CD4-positive, alpha-beta T cell treated with Interleukin-4 for 1 hour (primary cell): ENCODE data around the gene GXYLT2.
"Not testable (repeated sequence)": the region's sequence is repeated elsewhere in the genome, so short reads cannot be mapped to it uniquely, and the experiment has no call there.

Experiments
- DNase-seq, 2 donors: peaks; one replicate each; pipeline ENCODE4 v3.0.0-alpha.2; 2020 to 2022

The GXYLT2 gene

DNA sequence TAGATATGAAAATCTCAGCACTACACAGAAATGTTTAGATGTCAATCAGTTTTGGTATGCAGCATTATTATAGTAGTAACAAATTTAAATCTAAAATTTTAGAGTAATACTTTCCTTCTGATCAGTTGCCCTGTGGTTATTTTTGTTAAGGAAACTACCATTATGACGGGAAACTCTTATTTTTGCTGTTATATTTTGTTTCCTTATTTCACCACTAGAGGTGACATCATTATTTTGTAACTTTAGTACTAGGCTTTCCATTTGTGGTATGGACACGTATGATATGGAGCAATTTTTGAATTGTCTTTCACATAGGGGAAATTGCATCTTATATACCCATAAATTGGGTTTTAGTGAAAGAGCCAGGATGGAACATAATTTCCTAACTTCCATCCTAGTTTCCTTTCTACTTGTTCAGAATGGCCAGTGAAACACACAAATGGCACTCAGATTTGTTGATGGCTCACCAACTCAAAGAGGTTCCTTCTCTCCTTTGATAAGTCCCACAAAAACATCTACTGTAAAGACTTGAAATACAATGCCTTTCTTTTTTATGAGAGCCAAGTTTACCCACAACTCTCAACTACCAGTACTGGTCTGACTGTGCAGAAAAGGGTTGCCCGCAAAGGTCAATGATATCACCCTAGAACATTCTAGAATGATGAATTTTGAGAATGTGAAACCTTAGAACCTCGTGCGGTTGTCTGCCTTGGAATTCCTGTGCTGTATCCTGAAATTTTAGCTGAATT is 89.4 kb downstream of the GXYLT2 start:
- peak in 1 of 2 donors; percentile 33 for DNase-seq

DNA sequence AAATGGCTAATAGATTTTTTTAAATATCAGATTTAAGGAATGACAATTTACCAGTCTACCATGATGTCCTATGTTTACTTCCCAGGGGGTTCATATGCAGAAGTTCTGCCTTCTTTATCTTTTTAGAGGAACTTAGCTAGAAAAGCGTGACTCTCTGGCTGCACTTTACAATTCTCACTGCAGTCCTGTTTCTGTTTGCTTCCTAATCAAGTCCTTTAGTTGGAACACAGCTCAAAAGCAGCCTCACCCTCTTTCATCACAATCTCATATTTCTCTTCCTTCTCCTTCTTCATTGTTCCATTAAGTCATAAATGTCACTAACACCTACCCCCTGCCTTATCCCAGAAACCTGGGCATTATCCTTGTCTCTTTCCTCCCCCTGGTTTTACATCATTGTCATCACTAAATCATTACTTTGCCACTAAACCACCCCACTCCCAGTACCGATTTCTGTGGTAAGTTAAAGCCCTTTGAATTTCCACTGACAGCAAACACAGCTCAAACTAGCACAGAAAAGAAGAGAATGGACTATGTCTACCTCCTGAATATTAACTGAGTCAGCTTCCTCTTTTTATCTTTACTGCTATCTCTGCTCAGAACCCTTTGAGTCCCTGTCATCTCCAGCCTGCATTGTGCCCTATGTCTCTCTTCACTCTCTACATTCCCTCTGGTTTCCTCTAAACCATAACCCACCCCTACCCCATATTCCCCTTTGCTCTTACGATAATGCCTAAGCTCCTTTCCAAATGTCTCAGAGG is 94.9 kb downstream of the GXYLT2 start:
- DNase-seq, result no peak

DNA sequence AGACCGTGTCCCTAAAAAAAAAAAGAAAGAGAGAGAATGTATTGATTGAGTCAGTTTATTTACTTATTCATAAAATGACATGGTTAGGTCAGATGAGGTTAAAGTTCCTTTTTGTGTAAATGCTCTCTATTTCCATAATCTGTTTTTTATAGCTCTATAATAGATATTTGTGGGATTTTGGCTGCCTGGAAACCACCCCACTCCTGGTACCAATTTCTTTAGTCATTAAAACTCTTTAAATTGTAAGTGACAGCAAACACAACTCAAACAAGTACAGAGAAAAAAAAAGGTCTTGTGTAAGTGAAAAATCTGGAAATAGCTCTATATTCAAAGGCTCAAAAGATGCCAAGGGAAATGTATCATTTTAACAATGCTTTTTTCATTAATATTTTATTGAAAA is 97.7 kb downstream of the GXYLT2 start:
- DNase-seq, result no peak

DNA sequence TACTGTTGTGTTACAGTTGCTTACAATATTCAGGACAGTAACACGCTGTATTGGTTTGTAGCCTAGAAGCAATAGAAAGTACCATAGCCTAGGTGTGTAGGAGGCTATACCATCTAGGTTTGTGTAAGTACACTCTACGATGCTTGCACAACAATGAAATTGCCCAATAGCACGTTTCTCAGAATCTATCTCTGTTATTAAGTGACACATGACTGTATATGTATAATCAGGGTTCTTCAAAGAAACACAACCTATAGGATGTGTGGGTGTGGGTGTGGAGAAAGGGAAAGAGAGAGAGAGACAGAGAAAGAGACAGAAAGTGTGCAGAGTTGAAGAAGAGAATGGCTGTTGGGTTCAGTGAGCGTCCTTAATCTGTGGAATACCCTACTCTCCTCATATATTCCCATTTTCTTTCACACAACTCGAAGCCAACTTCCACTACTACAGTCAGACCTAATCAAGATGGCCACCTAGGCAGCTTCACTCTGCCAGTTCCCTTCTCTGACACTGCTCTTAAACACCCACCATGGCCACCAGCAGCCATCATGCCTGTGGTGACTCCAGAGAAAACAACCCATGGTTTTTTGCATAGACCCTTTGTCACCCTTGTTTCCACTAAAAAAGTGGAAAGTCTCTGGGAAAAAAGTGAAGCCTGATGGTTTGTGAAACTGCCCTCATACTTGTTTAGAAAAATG is 103.0 kb downstream of the GXYLT2 start:
- DNase-seq, result no peak

DNA sequence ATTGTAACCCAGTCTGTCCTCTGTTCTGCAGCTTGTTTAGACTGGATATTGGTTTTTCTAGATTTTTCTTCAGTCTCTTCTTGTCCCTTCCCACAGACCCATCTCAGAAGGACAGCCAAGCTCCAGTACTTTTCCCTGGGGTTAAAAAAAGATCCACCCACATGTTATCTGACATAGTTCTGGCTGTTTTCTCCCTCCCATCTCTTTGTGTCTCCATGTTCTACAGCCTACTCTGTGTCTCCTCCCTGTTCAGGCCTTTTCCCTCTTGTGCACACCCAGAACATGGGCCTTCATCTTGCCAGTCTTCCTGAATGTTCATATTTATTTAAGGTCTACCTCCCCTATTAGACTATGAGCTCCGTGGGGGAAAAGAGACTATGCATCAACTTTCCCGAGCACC is 103.7 kb downstream of the GXYLT2 start:
- DNase-seq, result no peak

DNA sequence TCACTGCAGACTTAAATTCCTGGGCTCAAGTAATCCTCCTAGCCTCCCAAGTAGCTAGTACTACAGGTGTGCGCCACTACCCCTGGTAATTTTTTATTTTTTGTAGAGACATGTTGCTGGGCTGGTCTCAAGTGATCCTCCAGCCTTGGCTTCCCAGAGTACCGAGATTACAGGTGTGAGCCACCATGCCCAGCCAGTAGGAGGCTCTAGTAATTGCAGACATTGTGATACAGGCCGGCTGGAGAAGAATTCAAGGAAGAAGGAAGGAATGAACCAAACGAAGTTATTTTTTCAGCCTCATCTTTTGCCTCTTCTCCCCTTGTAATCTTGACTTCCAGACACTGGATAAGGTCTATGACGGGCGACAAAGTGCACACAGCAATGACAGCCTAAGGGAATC is 105.5 kb downstream of the GXYLT2 start:
- DNase-seq, result no peak

DNA sequence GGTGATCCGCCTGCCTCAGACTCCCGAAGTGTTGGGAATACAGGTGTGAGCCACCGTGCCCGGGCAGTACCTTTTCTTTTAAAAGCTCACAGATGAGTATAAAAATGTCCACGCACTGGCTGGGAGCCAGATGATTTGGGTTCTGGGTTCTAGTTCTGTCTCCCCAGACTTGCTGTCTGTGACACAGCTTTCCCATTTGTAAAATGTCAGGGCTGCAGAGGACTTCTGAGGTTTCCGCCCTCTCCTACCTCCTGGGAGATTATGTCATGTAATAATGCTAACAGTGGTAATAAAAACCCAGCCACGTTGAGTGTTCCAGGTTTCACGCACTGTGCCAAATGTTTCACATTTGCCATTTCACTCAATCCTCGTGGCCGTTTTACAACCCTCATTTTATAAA is 107.5 kb downstream of the GXYLT2 start:
- DNase-seq, result no peak

DNA sequence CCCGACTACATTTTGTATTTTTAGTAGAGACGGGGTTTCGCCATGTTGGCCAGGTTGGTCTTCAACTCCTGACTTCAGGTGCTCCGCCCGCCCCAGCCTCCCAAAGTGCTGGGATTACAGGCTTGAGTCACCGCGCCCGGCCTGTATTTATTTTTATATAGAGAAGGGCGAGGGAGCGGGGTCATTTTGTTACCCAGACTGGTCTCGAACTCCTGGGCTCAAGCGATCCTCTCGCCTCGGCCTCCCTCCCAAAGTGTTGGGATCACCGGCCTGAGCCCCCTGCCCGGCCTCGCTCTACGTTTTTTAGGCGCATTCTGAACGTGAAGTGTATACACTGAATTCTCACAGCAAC is 108.3 kb downstream of the GXYLT2 start:
- DNase-seq, result no peak

DNA sequence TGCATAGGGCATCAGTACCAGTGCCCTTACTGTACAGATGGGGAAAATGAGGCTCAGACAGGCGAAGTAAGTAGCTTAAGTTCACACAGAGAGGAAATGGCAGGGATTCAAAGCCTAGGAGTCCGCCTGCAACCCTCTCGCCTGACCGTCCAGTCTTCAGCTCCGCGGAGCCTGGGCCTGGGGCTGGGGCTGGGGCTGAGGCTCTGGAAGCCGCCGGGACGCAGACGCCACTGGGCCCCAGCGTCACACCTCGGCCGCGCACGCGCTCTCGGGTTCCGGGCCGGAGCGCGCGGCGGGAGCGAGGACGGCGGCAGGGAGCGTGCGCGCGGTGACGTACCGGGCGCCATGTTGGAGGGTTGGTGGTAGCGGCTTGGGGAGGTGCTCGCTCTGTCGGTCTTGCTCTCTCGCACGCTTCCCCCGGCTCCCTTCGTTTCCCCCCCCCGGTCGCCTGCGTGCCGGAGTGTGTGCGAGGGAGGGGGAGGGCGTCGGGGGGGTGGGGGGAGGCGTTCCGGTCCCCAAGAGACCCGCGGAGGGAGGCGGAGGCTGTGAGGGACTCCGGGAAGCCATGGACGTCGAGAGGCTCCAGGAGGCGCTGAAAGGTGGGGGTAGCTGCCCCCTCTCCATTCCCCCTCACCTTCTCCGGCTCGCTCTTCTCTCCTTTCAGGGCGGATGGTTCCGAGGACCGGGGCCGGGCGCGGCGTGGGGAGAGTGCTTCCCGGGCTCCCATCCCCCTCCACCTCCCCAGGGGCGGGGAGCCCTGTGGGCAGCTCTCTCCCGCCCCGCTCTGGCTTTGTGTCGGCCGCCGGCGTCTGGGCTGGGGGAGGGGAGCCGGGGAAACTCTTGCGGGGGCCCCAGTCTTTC is 108.9 kb downstream of the GXYLT2 start, which contains the start of gene PPP4R2:
PPP4R2 (plus strand) TSS at position 339 of the 861 bp plus-strand sequence; CDS start at position 566, 227 bp downstream.
- peak; percentile 93 for DNase-seq

DNA sequence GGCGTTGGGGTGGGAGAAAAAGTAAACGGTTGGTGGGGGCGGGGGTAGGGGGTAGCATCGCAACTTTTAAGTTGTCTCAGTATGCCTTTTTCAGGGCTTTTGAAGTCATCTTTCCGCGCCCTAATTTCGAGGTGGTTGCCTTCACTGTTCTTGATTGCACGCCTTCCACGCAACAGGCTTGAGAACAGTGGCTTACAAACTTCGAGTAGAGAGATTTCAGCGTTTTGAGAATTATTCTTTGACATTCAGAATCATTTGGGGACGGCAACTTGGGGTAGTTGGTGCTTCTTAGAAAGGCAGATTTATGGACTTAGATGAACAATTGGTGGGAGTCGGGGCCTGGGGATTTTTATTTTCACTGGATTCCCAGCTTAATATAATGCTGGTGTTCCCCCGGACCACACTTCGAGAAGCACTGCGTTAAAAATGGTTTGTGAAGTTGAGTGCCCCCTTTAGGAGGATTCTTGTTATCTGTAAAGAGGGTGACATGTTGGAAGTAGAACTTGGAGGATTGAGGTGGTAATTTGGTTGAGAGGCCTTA is 109.6 kb downstream of the GXYLT2 start:
- peak; percentile 31 to 67 for DNase-seq

DNA sequence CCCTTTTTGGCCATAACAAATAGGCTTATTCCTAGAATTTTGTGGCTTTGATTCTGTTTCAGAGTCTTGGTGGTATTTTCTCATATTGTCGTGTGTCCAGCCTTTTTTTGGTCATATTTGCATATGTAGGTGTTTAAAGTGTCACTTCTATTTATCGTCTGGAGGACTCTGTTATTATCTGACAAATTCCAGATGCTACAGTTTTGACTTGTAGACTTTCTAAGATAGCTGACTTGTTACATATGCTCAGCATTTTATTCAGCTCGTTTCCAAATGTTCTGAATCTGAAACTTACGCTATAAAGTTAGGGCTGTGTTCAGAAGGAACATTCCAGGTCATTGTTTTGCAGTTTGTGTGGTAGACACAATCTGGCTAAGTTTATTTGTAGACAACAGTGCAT is 110.6 kb downstream of the GXYLT2 start:
- DNase-seq, result no peak

DNA sequence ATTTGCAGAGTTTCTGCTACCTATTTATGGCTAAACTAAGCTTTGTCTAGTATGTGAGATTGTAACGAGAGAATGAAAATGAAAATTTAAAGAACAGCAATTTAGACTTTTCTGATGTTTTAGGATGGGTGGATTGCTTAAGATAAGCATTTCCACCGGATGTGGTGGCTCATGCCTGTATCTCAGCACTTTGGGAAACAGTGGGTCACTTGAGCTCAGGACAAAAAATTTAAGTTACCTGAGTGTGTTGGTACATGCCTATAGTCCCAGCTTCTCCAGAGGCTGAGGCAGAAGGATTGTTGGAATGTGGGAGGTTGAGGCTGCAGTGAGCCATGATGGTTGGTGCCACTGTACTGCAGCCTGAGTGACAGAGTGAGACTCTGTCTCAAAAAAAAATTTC is 112.1 kb downstream of the GXYLT2 start:
- peak in 1 of 2 donors; percentile 24 for DNase-seq

DNA sequence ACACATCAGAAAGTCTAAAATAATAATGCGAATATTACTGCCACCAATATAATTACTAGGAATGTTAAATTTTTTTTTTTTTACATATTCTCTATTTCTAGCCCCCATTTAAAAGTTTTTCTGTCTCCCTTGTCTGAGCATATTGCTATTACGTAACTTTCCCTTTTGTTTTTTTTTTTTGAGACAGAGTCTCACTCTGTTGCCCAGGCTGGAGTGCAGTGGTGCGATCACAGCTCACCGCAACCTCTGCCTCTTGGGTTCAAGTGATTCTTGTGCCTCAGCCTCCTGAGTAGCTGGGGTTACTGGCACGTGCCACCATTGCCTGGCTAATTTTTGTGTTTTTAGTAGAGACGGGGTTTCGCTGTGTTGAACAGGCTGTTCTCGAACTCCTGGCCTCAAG is 115.2 kb downstream of the GXYLT2 start:
- DNase-seq, result not testable (repeated sequence)

DNA sequence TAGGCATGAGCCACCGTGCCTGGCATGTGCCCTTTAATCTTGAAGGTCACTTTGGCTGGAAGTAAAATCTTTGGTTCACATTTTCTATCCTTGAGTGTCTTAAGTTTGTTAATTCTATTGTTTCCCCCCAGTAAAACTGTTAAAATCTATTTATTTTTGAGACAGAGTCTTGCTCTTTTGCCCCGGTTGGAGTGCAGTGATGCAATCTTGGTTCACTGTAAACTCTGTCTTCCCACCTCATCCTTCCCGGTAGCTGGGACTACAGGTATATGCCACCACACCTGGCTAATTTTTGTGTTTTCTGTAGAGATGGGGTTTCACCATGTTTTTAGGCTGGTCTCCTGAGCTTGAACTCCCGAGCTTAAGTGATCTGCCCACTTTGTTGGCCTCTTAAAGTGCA is 116.5 kb downstream of the GXYLT2 start:
- DNase-seq, result no peak

DNA sequence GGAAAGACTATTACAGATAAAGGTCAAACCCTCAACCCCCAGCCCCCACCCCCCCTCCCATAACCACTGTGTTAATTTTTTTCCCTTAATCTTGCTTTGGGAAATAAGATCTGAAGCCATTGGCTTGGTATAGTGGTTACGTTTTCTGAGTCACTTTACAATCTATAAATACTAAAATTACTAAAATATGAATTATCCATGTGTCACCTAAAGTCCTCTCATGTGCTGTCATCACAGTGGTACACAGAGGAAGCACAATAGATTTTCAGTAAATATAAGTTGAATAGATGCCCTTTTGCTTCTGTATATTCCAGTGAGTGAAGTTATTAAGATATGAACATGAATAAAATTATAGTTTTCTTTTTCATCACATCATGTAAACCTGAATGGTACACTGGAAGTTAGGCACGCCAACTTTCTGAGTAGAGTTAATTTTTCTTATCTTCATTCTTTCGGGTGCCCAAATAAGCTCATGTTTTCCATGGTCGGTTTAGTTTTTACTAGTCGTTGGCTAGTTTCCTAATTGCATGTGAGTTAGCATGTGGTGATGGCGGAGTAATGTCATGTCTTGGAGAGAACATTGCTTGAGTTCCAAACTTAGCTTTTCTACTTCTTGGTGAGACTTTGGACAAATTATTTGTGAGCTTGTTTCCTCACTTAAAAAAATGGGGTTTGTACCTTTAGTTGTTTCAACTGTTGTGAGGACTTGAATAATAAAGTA is 120.3 kb downstream of the GXYLT2 start:
- DNase-seq, result no peak

DNA sequence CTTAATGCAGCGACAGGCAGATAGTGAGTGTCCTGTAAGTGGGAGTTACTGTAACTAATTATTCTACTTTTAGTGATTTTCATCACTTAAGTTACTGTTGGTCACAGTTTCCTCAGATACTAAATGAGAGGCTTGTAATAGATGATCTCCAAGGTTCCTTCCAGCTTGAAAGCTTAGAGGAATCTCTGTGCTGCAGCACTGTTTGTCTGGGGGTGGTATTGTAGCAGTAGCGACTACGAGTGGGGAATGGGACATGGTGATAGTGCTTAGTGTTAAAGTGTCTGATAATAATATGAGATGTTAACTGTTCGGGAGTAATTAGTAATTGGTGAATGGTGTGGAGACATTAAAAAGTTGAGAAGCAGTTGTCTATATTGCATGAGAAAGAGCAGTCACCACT is 121.2 kb downstream of the GXYLT2 start:
- DNase-seq, result no peak

DNA sequence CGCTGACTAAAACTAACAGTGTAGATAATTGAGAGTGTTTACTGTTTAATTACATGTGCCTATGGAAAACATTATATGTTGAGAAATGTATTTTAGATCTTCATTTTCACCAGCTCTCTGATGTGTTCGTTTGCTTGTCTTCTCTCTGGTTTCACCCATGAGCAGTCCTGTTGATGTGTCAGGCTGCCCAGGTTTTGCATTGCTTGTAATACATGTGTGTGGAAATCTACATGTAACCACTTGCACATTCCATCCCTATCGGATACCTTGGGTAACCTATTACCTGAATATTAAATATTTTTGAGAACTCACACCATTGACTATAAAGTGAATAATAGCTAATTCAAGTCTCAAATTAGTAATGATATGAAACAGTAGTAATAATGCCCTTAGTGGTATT is 121.9 kb downstream of the GXYLT2 start:
- DNase-seq, result no peak

DNA sequence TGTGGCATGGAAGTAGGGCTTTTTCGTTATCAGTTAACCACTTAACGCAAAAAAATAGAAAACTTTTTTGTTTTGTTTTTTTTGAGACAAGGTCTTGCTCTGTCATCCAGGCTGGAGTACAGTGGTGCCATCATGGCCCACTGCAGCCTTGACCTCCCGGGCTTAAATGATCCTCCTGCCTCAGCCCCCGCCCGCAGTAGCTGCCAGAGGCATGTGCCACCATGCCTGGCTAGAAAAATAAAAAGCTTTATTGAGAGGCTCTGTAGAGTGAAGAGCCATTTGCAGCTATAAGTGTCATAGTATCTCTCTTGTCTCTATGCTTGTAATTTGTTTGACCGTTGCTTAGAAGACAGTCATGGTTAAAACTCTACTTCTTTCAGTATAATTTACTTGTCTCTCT is 122.3 kb downstream of the GXYLT2 start:
- DNase-seq, result no peak

DNA sequence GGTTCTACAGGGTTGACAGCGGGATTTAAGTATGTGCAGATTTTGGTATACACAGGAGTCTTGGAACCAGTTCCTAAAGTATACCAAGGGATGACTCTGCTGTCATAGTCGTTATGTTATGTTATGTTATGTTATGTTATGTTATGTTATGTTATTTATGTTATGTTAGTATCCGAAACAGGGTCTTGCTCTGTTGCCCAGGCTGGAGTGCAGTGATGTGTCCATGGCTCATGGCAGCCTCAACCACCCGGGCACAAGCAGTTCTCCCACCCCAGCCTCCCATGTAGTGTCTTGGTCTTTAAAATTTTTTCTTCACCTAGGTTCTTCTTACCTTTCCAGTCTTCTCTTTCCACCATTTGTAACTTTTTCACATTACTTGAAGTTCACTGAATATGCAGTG is 130.5 kb downstream of the GXYLT2 start:
- DNase-seq, result no peak

DNA sequence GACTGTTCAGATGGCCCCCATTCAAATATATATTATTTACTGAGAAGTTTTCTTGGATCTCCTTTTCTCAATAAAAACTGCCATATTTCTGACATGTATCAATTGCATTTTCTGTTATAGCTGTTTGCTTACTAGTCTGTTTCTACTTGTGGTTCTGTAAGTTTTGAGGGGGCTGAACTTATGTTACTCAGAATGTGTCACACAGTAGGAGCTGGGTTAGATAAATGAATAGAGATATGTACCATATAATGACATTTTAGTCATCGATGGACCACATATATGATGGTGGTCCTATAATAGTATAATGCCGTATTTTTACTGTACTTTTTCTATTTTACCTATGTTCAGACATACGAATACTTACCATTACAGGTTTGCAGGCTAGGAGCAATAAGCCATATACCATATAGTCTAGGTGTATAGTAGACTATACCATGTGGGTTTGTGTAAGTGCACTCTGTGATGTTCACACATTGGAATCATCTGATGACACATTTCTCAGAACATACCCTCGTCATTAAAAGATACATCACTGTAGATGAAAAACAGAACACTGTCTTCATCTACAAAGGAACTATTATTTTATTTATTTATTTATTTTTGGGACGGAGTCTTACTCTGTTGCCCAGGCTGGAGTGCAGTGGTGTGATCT is 131.1 kb downstream of the GXYLT2 start:
- DNase-seq, result no peak

DNA sequence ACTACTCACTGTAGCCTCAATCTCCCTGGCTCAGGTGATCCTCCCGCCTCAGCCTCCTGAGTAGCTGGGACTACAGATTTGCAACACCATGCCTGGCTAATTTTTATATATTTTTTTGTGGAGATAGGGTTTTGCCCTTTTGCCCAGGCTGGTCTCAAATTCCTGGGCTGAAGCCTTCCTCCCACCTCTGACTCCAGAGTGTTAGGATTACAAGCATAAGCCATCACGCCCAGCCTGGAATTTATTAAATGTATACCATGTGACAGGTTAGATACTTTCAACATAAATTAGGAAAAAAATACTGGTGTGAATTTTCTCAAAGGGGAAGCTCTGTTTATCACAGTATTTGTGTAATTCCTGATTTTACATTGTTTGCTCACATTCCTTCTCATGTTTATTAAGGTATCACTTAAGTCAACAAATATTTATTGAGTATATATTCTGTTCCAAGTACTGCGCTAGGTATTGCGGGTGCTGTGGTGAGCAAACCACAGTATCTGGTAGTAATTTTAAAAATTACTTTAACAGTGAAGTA is 133.5 kb downstream of the GXYLT2 start:
- DNase-seq, result no peak
